OCI-LY3 (cell line): ENCODE measurements around the gene PNPLA3.

Experiments
- H2AFZ ChIP-seq: fragments of 200-600, 300-600 bp; shearing (Covaris generic); 2 replicates; pipeline ENCODE4 v1.6.0; 2014; ENCODE audit warnings: antibody characterized with exemption, low read depth, low read length
- H3K27ac ChIP-seq: fragments of 200-600, 300-600 bp; sonication (generic); 2 replicates; pipeline ENCODE4 v1.5.1; 2014; ENCODE audit warnings: mild to moderate bottlenecking, low read length, moderate library complexity, mixed read lengths
- H3K27me3 ChIP-seq: fragments of 200-600, 300-600 bp; sonication (generic); 2 replicates; pipeline ENCODE4 v1.6.1; 2014; ENCODE audit warnings: low read depth, low read length, mixed read lengths
- H3K36me3 ChIP-seq: fragments of 200-600, 300-600 bp; sonication (generic); replicated peaks from 2 replicates; pipeline ENCODE3; 2014; ENCODE audit warnings: low read depth, low read length, mixed read lengths
- H3K4me1 ChIP-seq: fragments of 300-600, 200-600 bp; sonication (generic); 2 replicates; pipeline ENCODE4 v1.6.1; 2014; ENCODE audit warnings: low read length, mixed read lengths
- H3K4me2 ChIP-seq: fragments of 200-600, 300-600 bp; sonication (generic); 2 replicates; pipeline ENCODE4 v1.6.1; 2014; ENCODE audit warnings: low read length, mixed read lengths
- H3K4me3 ChIP-seq: fragments of 300-600, 200-600 bp; sonication (generic); 2 replicates; pipeline ENCODE4 v1.5.1; 2014; ENCODE audit warnings: antibody characterized with exemption, mild to moderate bottlenecking, low read length, moderate library complexity
- H3K79me2 ChIP-seq: fragments of 300-600, 200-600 bp; shearing (Covaris generic); 2 replicates; pipeline ENCODE4 v1.6.1; 2014; ENCODE audit warnings: mild to moderate bottlenecking, low read length, mixed read lengths
- H3K9ac ChIP-seq: fragments of 300-600, 200-600 bp; shearing (Covaris generic); 2 replicates; pipeline ENCODE4 v1.6.0; 2014; ENCODE audit warnings: mild to moderate bottlenecking, low read length, moderate library complexity
- H3K9me3 ChIP-seq: fragments of 200-600, 300-600 bp; shearing (Covaris generic); 2 replicates; pipeline ENCODE4 v1.6.1; 2014; ENCODE audit warnings: low read length, mixed read lengths; ENCODE audit not compliant: insufficient read depth
- H4K20me1 ChIP-seq: fragments of 200-600, 300-600 bp; sonication (generic); 2 replicates; pipeline ENCODE4 v1.6.1; 2016; ENCODE audit warnings: low read length, mixed read lengths; ENCODE audit not compliant: insufficient read depth
- EZH2phosphoT487 ChIP-seq: fragments of 200-600 bp; shearing (Covaris generic); IDR thresholded peaks from 2 replicates; pipeline ENCODE4 v1.6.1; 2018; ENCODE audit warnings: antibody characterized with exemption, mixed run types, low read depth
- TF ChIP-seq, protein P1 (sequence below): fragments of 200-600, 300-600 bp; sonication (generic); IDR thresholded peaks from 2 replicates; pipeline ENCODE4 v1.5.1; 2014; ENCODE audit warnings: antibody characterized with exemption, low read length, low read depth

Gene PNPLA3

GRCh38 chr22:43893266-43893665, 30.3 kb upstream of the PNPLA3 start:
- Histone ChIP-seq H4K20me1 (no peaks in the 10 kb centered on the region), H2AFZ (no peak overlapping the region), H3K9ac (no peak overlapping the region), H3K79me2 (no peaks in the 10 kb centered on the region), H3K4me3 (no peak overlapping the region), H3K9me3 (no peaks in the 10 kb centered on the region), H3K27me3 (peaks cover 22% of the 10 kb centered on the region; the same call in 1 of the 2 replicates), H3K4me1 (no peaks in the 10 kb centered on the region), H3K27ac (no peak overlapping the region), H3K36me3 (no peaks in the 10 kb centered on the region), H3K4me2 (no peak overlapping the region)
- no peak for TF ChIP-seq EZH2phosphoT487
- TF ChIP-seq, protein P1, sequence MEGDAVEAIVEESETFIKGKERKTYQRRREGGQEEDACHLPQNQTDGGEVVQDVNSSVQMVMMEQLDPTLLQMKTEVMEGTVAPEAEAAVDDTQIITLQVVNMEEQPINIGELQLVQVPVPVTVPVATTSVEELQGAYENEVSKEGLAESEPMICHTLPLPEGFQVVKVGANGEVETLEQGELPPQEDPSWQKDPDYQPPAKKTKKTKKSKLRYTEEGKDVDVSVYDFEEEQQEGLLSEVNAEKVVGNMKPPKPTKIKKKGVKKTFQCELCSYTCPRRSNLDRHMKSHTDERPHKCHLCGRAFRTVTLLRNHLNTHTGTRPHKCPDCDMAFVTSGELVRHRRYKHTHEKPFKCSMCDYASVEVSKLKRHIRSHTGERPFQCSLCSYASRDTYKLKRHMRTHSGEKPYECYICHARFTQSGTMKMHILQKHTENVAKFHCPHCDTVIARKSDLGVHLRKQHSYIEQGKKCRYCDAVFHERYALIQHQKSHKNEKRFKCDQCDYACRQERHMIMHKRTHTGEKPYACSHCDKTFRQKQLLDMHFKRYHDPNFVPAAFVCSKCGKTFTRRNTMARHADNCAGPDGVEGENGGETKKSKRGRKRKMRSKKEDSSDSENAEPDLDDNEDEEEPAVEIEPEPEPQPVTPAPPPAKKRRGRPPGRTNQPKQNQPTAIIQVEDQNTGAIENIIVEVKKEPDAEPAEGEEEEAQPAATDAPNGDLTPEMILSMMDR, result no peak

DNA sequence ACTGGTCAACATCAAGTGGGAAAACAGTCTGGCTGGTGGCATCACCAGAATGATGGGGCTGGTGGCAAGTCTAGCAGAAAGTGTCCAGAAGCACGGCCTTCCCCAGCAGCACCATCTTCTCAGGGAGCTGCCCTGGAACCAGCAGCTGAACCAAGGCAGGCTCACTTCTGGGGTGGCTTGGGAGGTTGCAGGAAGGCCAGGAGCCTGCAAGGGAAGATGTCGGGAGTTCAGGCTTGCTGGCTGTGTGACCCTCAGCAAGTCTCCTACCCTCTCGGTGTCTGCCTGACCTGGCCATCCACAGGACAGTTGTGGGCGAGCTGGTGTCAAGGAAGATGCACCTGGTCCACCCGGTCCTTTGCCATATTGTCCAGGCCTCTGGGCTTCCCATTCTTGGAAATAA, 29.5 kb upstream of the PNPLA3 start:
- Histone ChIP-seq H3K9ac (no peak overlapping the region), H2AFZ (no peak overlapping the region), H3K27ac (no peak overlapping the region), H3K36me3 (no peaks in the 10 kb centered on the region), H3K4me3 (no peak overlapping the region), H3K4me1 (no peaks in the 10 kb centered on the region), H3K4me2 (no peak overlapping the region), H3K27me3 (peaks cover 21% of the 10 kb centered on the region), H4K20me1 (no peaks in the 10 kb centered on the region), H3K79me2 (no peaks in the 10 kb centered on the region), H3K9me3 (no peaks in the 10 kb centered on the region)
- no peak for TF ChIP-seq EZH2phosphoT487
- TF ChIP-seq, protein P1, result no peak

DNA sequence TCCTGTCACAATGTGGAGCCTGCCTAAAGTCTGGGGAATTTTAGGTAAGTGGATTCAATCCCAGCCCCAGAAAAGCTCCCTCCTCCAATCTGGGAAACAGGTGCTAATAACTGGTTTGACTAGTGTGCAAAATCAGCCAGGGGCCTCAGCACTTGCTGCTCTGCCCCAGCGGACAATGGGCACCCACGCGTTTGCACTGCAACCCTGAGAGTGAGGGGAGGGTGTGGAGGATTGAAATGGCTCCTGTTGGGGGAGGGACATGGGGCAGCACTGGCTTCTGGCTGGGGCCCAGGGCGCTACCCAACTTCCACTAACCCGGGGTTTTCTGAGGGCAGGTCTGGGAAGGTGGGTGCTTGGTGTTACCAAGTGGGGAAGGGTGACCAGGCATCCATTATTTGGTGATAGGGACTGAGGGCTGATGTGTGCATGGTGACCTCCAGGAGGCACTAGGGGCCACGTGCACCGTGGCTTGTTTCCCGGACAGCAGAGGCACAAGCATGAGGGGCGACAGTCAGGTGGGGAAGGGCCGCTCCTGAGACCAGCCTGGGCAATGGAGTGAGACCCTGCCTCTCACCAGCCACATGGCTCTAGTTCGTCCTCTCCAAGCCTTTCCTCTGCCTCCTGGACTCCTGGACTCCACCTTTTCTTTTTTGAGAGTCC, 27.5 kb upstream of the PNPLA3 start:
- Histone ChIP-seq H2AFZ (no peak overlapping the region), H3K36me3 (no peaks in the 10 kb centered on the region), H3K4me3 (no peak overlapping the region), H3K9ac (no peak overlapping the region), H3K4me1 (no peaks in the 10 kb centered on the region), H4K20me1 (no peaks in the 10 kb centered on the region), H3K4me2 (no peak overlapping the region), H3K79me2 (no peaks in the 10 kb centered on the region), H3K27ac (no peak overlapping the region), H3K27me3 (peaks cover 38% of the 10 kb centered on the region), H3K9me3 (no peaks in the 10 kb centered on the region)
- TF ChIP-seq, protein P1, result no peak

- H3K9ac ChIP-seq, result no peak overlapping the region
- no peaks in the 10 kb centered on the region for H3K4me1 ChIP-seq
- H3K36me3 ChIP-seq, result no peaks in the 10 kb centered on the region
- no peak overlapping the region for H3K4me2 ChIP-seq
- H4K20me1 ChIP-seq, result no peaks in the 10 kb centered on the region
- H2AFZ ChIP-seq, result no peak overlapping the region
- H3K4me3 ChIP-seq, result no peak overlapping the region
- H3K27me3 ChIP-seq, result peaks cover 49% of the 10 kb centered on the region
- no peak overlapping the region for H3K27ac ChIP-seq
- TF ChIP-seq, protein P1, result no peak
- no peak for TF ChIP-seq EZH2phosphoT487
- H3K79me2 ChIP-seq, result no peaks in the 10 kb centered on the region
- no peaks in the 10 kb centered on the region for H3K9me3 ChIP-seq
Observed at GRCh38 chr22:43897751-43898261, 25.8 kb upstream of the PNPLA3 start.
